ENCODE measurements around the gene PCLAF. TPM values are rescaled to one million over a fixed set of nuclear protein-coding genes. Genes with fewer than 3 reads are reported as not detected.
"Not testable (repeated sequence)": the region's sequence is repeated elsewhere in the genome, so short reads cannot be mapped to it uniquely, and the experiment has no call there.

Gene PCLAF
- total RNA-seq, 1 experiment from 2014 or later, result 138 TPM

GRCh38 chr15:64351265-64351664 is 30.0 kb downstream of the PCLAF start:
- Histone ChIP-seq H3K4me1 (ENCODE audit: insufficient read depth, low read length, poor library complexity, severe bottlenecking) (peaks cover 42% of the 10 kb centered on the region), H3K27me3 (replicated peaks; ENCODE audit: insufficient read depth, low read depth, low read length, poor library complexity) (no peaks in the 10 kb centered on the region), H3K9me3 (ENCODE audit: low read depth, low read length, poor library complexity, severe bottlenecking) (no peaks in the 10 kb centered on the region), H3K36me3 (ENCODE audit: insufficient read depth, low read length, poor library complexity, severe bottlenecking) (no peaks in the 10 kb centered on the region), H3K27ac (ENCODE audit: low read depth, low read length, poor library complexity, severe bottlenecking) (peak overlapping the region; percentile 47), H3K4me3 (ENCODE audit: low read depth, low read length, poor library complexity, severe bottlenecking) (no peak overlapping the region)
- intact Hi-C loops (cut with micrococcal nuclease; ENCODE audit: unreplicated experiment), result no loop called here
- ChIA-PET POLR2A (ENCODE audit: low non-redundant PET) (interaction anchor here (0.7 kb wide), 1 partner anchor 48 kb away, joined by 3 read pairs; no protein-coding TSS in a partner anchor), CTCF (no interaction called here)
- BruUV-seq (replicated peaks), result no TSS peak
- no peak for TF ChIP-seq EZH2 (IDR thresholded peaks at IDR 0.05; ENCODE audit: borderline replicate concordance, low read depth, low read length, poor library complexity, severe bottlenecking)
- TF ChIP-seq, protein P1, sequence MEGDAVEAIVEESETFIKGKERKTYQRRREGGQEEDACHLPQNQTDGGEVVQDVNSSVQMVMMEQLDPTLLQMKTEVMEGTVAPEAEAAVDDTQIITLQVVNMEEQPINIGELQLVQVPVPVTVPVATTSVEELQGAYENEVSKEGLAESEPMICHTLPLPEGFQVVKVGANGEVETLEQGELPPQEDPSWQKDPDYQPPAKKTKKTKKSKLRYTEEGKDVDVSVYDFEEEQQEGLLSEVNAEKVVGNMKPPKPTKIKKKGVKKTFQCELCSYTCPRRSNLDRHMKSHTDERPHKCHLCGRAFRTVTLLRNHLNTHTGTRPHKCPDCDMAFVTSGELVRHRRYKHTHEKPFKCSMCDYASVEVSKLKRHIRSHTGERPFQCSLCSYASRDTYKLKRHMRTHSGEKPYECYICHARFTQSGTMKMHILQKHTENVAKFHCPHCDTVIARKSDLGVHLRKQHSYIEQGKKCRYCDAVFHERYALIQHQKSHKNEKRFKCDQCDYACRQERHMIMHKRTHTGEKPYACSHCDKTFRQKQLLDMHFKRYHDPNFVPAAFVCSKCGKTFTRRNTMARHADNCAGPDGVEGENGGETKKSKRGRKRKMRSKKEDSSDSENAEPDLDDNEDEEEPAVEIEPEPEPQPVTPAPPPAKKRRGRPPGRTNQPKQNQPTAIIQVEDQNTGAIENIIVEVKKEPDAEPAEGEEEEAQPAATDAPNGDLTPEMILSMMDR (conservative IDR thresholded peaks at IDR 0.05; ENCODE audit: low read depth, low read length), result no peak
- peak; percentile 14 for DNase-seq (ENCODE audit: low spot score)

DNA sequence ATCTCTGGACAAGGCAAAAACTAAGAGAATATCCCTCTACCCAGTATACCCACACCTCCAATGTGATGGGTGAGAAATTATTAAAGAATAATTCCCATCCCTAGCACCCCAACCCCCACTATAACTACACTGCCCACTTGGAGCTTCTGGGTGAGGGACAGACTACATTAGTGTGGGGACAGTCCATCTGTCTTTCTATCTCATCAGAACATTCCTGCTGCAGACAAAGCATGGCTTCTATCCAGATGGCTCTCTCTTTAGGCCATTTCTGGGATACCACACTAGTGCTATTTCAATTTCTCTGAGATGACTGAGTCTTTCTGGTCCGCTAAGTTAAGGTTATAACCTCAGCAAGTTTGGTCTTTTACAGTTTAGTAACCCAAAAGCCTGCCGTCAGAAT is 31.9 kb downstream of the PCLAF start:
- CTCF ChIA-PET, result no interaction called here
- DNase-seq (ENCODE audit: low spot score), result no peak
- Histone ChIP-seq H3K27me3 (replicated peaks; ENCODE audit: insufficient read depth, low read depth, low read length, poor library complexity) (no peaks in the 10 kb centered on the region), H3K36me3 (ENCODE audit: insufficient read depth, low read length, poor library complexity, severe bottlenecking) (no peaks in the 10 kb centered on the region), H3K9me3 (ENCODE audit: low read depth, low read length, poor library complexity, severe bottlenecking) (no peaks in the 10 kb centered on the region), H3K4me1 (ENCODE audit: insufficient read depth, low read length, poor library complexity, severe bottlenecking) (peaks cover 47% of the 10 kb centered on the region), H3K27ac (ENCODE audit: low read depth, low read length, poor library complexity, severe bottlenecking) (no peak overlapping the region), H3K4me3 (ENCODE audit: low read depth, low read length, poor library complexity, severe bottlenecking) (no peak overlapping the region)
- POLR2A ChIA-PET (ENCODE audit: low non-redundant PET), result no interaction called here
- BruUV-seq (replicated peaks), result no TSS peak
- TF ChIP-seq, protein P1 (conservative IDR thresholded peaks at IDR 0.05; ENCODE audit: low read depth, low read length), result no peak
- no peak for TF ChIP-seq EZH2 (IDR thresholded peaks at IDR 0.05; ENCODE audit: borderline replicate concordance, low read depth, low read length, poor library complexity, severe bottlenecking)
- intact Hi-C loops (cut with micrococcal nuclease; ENCODE audit: unreplicated experiment), result no loop called here

- POLR2A ChIA-PET (ENCODE audit: low non-redundant PET), result no interaction called here
- no peaks in the 10 kb centered on the region for H3K27me3 ChIP-seq (replicated peaks; ENCODE audit: insufficient read depth, low read depth, low read length, poor library complexity)
- CTCF ChIA-PET, result no interaction called here
- H3K9me3 ChIP-seq (ENCODE audit: low read depth, low read length, poor library complexity, severe bottlenecking), result no peaks in the 10 kb centered on the region
- H3K4me3 ChIP-seq (ENCODE audit: low read depth, low read length, poor library complexity, severe bottlenecking), result no peak overlapping the region
- no TSS peak for BruUV-seq (replicated peaks)
- H3K27ac ChIP-seq (ENCODE audit: low read depth, low read length, poor library complexity, severe bottlenecking), result peak overlapping the region; percentile 44
- TF ChIP-seq EZH2 (IDR thresholded peaks at IDR 0.05; ENCODE audit: borderline replicate concordance, low read depth, low read length, poor library complexity, severe bottlenecking), result no peak
- TF ChIP-seq, protein P1 (conservative IDR thresholded peaks at IDR 0.05; ENCODE audit: low read depth, low read length), result no peak
- no peaks in the 10 kb centered on the region for H3K36me3 ChIP-seq (ENCODE audit: insufficient read depth, low read length, poor library complexity, severe bottlenecking)
- peaks cover 55% of the 10 kb centered on the region for H3K4me1 ChIP-seq (ENCODE audit: insufficient read depth, low read length, poor library complexity, severe bottlenecking)
- peak; percentile 33 for DNase-seq (ENCODE audit: low spot score)
- intact Hi-C loops (cut with micrococcal nuclease; ENCODE audit: unreplicated experiment), result no loop called here
Observed at GRCh38 chr15:64348455-64348854, 32.8 kb downstream of the PCLAF start.

DNA sequence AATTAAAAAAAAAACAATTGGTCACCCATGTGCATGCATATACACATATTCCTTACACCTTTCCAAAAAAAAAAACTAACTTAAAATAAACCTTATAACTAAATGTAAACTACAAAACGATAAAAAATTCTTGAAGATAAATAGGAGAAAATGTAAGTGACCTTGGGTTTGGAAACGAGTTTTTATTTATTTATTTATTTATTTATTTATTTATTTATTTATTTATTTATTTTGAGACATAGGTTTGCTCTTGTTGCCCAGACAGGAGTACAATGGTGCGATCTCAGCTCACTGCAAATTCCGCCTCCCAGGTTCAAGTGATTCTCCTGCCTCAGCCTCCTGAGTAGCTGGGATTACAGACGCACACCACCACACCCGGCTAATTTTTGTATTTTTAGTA is 35.0 kb downstream of the PCLAF start:
- H3K9me3 ChIP-seq (ENCODE audit: low read depth, low read length, poor library complexity, severe bottlenecking); BruUV-seq (replicated peaks); H3K36me3 ChIP-seq (ENCODE audit: insufficient read depth, low read length, poor library complexity, severe bottlenecking); POLR2A ChIA-PET (ENCODE audit: low non-redundant PET); DNase-seq (ENCODE audit: low spot score); H3K27ac ChIP-seq (ENCODE audit: low read depth, low read length, poor library complexity, severe bottlenecking); intact Hi-C loops (cut with micrococcal nuclease; ENCODE audit: unreplicated experiment); H3K4me3 ChIP-seq (ENCODE audit: low read depth, low read length, poor library complexity, severe bottlenecking); CTCF ChIA-PET; H3K27me3 ChIP-seq (replicated peaks; ENCODE audit: insufficient read depth, low read depth, low read length, poor library complexity): not testable (repeated sequence)
- peaks cover 51% of the 10 kb centered on the region for H3K4me1 ChIP-seq (ENCODE audit: insufficient read depth, low read length, poor library complexity, severe bottlenecking)
